A673 (cell line): ENCODE results near the gene KCNMA1.

ENCODE experiments used
- CTCF ChIP-seq: fragments of 300-800, 200-600 bp; sonication (generic); conservative IDR thresholded peaks from 2 replicates; pipeline ENCODE4 v1.5.1; 2017; ENCODE audit warnings: low read depth, mild to moderate bottlenecking, antibody characterized with exemption, low read length, moderate library complexity, mixed read lengths
- EZH2 ChIP-seq: fragments of 200-600 bp; sonication (generic); IDR thresholded peaks from 2 replicates; pipeline ENCODE4 v1.6.1; 2017; ENCODE audit warnings: borderline replicate concordance, low read depth, mild to moderate bottlenecking, mixed read lengths, antibody characterized with exemption, low read length; ENCODE audit not compliant: poor library complexity, severe bottlenecking

DNA sequence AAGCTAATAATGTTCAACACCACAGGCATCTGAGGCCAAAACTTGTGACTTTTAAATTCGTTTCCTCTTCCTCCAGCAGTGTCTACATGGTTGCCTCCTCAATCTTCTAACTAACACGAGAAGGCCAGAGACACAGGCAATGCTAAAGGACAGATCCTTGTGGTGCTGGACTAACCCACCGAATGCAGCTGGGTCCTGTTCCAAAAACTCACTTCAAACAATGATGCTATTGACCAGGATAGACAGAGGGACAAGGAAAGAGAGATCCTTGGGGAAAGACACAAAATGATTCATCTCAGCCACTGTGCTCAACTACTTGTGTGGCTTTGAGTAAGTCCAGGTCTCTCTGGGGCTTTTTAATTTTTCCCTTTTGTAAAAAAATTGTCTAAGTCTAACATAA is 107.6 kb downstream of the KCNMA1 start:
- no peak for TF ChIP-seq EZH2
- no peak for TF ChIP-seq CTCF
